Measurements from ENCODE around the gene ACO2.

ACO2 gene

DNA sequence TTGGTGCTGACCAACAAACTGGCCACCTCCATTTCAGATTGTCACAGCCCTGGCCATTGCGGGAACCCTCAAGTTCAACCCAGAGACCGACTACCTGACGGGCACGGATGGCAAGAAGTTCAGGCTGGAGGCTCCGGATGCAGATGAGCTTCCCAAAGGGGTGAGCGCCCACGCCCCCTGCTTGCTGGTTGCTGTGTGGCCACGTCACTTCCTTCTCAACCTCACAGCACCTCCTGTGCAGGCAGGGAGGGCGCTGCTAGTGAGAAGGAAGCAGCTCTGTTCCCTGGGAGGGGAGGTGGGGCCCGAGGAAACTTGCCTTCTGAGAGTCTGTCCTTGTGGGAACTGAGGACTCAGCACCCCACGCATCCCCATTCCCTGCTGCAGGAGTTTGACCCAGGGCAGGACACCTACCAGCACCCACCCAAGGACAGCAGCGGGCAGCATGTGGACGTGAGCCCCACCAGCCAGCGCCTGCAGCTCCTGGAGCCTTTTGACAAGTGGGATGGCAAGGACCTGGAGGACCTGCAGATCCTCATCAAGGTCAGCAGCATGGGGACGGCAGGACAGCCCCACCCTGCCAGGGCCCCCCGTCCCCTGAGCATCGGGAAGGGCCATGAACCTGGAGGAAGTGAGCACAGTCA, 56.0 kb downstream of the ACO2 start:
- DNase-seq (ENCODE audit: low read depth), result peak; percentile 68

DNA sequence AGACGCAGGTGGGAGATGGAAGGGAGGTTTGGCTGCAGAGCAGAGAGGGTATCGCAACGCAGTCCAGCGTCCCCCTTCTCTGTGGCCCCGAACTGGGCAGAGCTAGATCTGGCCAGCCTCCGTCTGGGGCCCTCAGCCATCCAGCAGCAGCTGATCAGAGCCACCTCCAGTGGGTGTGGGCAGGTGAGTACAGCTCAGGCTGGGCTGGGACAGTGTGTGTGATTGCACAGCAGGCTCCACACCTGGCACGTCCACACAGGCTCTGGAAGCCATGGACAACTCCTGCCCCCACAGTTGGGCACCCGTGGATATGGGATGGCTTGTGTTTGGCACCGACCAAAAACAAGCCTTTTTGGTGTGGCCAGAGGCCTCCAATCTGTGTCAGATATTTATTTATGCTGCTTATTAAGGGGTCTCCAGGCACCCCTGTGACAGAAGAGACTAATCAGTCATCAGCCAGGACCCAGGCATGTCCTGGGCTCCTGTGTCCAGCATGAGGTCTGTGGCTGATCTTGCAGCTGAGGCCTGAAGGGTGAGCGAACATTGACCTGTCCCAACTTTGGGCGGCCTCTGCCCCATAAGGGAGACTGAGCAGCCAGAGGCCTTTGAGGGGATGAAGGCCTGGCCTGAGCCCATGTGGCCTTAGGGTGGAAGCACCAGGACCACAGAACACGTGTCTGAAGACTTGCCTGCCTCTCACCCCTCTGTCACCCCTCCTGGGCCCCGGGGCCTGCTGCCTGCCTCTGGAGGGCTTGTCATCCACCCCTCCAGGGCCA, 56.7 kb downstream of the ACO2 start:
- no peak for DNase-seq (ENCODE audit: low read depth)

DNA sequence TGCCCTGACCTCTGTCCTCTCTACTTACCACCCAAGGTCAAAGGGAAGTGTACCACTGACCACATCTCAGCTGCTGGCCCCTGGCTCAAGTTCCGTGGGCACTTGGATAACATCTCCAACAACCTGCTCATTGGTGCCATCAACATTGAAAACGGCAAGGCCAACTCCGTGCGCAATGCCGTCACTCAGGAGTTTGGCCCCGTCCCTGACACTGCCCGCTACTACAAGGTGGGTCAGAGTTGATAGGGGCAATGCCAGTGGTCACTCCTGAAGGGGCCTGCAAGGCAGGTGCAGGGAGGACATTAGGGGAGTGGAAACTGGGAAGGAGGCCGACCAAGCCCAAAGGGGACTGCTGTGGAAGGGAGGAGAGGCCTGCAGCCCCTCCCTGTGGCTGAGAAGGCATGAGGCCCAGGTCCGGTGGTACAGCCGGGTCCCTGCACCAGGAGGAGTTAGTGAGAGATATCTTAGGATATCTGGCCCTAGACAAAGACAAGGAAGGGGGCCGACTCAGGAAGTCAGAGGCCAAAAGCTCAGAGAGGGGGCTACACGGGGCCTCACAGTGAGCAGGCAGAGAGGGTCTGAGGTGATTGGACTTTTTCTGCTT, 57.4 kb downstream of the ACO2 start:
- no peak for DNase-seq (ENCODE audit: low read depth)

DNA sequence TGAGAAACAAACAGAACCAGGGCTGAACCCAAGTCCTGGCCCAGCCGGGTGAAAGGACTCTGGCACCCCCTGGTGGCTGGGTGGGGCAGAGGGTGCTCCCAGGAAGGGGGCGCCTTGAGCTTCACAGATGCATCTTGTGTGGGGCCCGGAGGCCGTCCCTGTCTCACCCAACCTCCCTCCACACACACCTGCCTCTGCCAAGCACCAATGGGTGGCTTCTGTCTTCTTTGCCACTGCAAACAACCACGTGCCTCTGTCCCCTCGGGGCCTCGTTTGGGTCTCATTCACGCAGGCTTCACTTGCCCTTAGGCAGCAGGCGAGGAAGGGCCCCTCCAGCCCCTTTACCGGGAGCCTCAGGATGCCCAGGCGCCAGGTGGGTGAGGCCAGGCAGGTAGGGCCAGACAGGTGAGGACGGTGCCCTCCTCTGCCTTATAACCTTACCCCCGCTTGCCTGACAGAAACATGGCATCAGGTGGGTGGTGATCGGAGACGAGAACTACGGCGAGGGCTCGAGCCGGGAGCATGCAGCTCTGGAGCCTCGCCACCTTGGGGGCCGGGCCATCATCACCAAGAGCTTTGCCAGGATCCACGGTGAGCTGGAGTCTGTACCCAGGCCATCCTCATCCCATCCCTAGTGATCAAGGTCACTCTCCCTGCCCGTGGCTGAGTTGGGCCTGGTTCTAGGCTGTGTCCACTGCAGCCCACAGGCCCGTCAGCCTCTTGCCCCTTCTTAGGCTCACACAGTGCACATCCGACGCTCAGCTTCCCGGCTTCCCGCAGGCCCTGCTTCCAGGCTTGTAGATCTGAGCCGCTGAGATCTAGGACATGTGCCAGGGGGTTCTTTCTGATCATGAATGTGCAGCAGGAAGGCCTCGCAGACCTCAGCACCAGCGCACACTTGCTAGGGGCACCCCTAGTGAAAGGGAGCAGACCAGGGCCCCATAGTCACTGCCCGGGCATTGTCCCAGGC, 58.2 kb downstream of the ACO2 start:
- peak; percentile 50 for DNase-seq (ENCODE audit: low read depth)

DNA sequence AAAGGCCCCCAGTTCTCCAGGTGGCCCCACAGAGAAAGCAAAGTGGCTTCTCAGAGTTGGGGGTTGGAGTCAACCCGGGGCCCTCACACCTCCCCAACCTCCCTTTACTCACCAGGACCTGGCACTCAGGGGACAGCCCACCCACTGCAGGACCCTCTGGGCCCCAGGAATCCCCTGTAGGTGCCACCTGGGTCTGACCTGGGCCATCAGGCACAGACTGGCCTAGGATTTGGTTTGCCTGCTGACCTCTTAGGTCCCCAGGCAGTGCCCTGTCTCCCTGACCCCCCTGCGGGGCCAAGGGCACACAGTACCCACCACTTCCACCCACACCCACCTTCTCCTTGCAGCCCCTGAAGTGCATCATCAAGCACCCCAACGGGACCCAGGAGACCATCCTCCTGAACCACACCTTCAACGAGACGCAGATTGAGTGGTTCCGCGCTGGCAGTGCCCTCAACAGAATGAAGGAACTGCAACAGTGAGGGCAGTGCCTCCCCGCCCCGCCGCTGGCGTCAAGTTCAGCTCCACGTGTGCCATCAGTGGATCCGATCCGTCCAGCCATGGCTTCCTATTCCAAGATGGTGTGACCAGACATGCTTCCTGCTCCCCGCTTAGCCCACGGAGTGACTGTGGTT, 59.3 kb downstream of the ACO2 start:
- no peak for DNase-seq (ENCODE audit: low read depth)

DNA sequence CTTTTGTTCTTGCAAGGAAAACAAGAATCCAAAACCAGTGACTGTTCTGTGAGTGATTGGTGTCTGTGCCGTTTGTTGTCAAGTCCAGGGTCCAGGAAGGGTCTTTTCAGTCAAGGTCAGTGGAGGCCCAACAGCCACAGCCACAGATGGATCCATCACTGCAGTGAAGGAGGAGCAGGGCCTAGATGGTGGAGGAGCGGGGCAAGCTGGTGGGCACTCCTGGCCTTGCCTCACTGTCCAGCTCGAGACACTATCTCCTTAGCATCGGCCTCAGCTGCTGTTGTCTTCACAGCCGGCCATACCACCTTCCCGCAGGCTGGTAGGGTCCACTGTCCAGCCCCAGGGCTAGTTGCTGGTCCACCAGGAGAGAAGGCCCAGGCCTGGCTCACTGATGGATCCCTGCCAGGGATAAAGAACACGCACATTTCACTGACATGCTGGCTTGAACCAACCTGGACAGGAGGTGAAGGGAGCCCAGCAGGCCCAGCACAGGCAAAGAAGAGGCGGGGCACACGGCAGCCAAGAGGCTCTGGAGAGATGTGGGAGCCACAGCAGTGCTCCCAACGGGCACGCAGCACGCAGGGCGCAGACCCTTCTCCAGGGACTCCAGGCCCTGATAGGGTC, 60.1 kb downstream of the ACO2 start:
- DNase-seq (ENCODE audit: low read depth), result no peak

DNA sequence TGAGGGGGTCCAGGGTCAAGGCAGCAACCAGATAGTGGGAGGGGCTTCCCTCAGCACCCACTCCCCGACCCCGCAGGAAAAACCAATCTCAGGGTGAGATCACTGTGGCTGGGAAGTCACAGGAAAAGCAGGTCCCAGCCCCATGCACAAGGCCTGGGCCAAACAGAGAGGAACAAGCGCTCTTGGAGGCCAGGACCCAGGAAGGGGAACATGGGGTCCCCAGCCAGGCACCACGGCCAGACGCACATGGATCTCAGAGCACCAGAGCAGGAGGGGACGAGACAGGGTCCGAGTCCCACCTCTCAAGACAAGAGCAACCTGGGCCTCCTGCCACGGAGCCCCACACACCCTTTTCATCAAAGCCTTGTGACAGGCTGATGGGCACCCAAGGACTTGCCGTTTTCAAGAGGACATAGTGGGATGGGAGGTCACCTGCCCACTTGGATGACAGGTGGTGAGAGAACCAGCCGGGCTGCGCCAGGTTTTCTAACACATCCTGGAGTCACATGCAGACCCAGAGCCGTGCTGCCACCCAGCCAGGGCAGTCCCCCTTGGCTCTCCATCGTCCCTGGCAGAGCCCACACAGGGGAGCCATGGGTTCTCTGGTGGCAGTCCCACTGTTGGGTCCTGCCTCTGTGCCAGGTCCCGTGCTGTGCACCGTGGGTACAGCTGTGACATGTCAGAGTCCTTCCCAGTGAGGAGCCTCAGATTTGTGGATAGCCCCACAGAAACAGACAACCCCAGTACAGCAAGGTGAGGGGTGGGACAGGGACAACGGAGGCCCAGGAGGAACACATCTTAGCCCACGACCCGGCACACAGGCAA, 62.2 kb downstream of the ACO2 start:
- no peak for DNase-seq (ENCODE audit: low read depth)

DNA sequence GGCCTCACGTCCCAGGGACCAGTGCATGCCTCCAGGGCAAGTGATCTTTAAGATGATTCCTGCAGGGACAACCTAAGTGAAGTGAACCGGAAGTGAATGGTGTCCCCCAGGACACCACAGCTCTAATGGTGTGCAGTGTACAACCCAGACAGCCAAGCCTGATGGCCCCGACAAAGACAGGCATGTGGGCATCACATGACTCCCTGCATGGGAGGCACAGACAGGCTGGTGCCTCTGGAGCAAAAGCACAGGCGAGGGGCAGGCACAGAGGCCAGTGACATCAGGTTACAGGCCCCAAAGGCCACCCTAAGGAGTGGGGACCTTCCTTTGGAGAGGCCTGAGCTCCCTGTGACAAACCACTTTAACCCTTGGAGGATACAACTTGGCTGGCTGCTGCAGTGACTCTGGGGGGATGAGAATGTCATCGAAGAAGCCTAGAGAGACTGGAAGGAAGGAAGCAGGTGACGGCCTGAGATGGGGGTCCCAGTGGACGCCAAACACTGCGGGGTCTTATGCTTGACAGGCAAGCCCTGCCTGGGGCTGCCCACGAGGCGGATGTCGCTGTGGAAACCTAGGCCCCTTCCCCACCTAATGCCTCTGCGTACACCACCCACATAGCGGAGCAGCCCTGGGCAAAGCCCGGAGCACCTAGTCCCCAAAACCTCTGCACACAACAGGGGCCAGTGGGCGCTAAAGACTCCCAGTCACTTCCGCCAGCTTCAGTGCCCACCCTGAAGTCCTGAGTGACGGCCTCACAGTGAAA, 63.0 kb downstream of the ACO2 start:
- no peak for DNase-seq (ENCODE audit: low read depth)

DNA sequence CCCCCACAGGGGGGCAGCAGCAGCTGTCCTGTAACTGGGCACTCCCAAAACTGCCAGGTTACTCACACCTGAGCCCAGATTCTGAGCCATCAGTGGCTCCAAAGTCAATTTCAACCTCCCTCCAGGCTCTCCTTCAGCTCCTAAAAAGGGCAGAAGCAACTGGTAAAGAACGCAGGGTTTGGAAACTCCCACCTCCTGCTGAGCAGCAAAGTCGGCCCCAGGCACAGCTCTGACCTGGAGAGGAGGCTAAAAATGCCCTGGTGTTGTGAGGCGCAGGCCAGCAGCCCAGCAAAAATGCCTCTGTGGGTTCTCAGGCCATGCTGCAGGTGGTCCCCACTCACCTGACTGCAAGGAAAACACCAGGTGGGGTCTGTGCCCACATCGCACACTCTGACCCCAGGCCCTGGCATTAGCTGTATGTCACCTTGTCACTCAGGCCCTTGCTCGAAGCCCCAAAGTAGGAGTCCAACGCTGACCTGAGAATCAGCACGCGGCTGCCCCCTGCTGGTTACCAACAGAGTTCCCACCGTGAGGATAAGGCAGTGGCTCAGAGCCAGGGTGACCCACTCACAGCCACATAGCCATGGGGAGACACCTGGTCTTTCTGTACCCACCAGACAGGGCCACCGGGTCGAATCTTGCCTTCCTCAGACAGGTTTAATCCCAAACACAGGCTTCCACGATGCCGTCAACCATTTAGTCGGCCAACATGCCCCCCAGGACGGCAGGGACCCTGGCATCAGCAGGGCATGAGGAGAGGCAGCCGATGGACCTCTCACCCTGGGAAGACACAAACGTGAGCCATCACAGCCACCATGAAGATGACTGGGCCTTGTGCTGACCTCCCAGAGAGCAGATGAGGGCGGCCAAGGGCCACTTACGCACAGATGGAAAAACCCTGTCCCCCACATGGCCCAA, 64.2 kb downstream of the ACO2 start:
- DNase-seq (ENCODE audit: low read depth), result peak; percentile 37

DNA sequence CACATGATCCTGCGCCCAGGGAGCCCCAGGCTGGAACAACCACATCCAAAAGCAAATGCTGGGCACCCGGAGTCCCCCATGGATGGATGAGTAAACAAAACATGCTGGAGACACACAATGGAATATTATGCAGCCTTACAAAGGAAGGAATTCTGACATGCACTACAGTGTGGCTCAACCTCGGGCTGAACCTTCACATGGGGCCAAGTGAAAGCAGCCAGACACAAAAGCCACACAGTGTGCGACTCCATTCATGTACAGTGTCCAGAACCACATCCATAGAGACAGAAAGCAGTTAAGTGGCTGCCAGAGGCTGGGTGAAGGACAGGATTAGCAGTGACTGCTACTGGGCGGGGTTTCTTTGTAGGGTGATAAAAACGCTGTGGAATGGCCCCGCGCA, 65.3 kb downstream of the ACO2 start:
- DNase-seq (ENCODE audit: low read depth), result no peak

DNA sequence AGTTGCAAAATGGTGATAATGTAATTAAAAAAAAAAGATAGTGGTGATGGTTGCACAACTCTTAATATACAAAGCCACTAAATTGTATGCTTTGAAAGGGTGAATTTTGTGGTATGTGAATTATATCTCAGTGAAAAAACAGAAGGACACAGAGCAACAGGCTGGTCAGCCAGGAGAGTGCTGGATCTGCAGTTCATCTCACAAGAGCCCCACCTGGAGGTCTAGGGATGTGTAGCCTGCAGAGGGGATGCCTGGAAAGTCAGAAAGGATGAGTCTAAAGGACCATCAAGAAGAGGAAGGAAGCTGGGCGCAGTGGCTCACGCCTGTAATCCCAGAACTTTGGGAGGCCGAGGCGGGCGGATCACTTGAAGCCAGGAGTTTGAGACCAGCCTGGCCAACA, 66.3 kb downstream of the ACO2 start:
- no peak for DNase-seq (ENCODE audit: low read depth)

DNA sequence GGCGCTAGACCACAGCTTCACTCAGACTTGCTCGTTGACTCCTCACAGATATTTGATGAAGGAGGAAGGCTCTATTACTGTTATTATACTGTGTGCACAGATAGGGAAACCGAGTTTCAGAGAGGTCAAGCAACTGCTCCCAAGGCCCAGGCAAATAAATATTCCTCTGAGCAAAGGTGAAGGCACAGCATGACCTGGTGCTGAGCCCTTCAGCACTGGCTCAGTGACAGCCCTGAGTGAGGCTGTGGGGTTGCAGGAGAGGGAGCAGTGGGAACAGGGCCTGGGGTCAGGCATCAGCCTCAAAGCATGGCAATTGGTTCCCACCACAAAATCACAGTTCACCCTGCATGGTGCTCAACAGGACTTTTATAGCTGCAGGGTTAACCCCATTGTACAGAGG, 68.3 kb downstream of the ACO2 start:
- no peak for DNase-seq (ENCODE audit: low read depth)

DNA sequence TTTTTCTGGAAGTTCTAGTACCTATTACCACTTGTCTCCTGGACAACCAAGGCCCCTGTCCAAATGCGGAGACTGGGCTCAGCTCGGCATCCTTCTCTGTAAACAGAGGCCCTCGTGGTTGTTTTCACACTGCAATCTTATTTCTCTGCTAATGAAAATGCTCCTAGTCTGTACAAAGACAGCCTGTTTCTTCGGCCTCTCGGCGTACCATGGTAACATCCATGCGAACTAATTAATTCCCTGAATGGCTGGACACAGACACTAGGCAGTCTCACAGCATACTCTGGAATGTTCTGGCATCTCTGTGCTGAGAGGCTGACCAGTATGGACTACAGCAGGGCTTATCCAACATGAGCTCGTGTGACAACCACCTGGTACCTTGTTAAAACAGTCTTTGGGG, 69.7 kb downstream of the ACO2 start:
- no peak for DNase-seq (ENCODE audit: low read depth)

DNA sequence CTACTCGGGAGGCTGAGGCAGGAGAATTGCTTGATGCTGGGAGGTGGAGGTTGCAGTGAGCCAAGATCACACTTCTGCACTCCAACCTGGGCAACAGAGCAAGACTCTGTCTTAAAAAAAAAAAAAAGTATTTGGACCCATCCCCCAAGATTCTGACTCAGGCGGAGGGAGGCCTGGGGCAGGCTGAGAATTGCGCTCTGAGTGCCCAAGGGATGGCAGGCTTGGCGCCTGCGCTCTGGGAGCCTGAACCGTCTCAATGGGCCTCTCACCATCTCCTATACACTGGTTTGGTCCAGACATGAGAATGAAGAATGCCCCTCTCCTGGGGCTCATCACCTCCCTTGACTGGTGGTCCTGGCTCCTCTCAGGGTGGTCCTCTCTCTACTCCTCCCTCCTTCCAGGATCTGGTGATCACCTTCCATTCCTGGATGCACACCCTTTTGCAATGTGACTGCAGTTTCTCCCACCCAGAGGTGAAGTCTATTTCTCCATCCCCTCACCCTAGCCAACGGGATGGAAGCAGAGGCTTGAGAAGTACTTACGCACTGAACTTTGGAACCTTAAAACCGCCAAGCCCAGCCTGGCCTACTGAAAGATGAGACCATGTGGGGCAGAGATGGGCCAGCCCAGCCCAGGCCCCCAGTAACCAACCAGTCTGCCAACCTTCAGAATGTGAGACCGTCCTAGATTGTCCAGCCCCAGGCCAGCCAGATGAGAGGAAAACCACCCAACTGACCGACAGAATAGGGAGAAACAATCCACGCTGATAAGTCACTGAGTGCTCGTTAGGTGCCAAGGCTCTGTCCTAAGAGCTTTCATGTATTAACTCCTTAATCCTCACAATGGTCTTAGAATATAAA, 70.5 kb downstream of the ACO2 start:
- no peak for DNase-seq (ENCODE audit: low read depth)

DNA sequence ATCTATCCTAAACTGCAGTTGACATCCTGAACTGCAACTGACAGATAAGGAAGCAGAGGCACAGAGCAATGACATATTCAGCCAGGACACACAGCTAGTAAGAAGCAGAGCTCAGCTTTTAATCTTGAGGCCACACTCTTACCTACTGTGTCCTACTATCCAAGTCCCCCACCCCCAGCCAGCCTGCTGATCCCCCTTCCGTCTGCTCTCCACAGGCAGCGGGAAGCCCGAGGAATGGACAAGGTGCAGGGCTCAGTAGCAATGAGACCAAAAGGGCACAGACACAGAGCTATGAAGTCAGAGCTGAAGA, 71.0 kb downstream of the ACO2 start:
- no peak for DNase-seq (ENCODE audit: low read depth)

DNA sequence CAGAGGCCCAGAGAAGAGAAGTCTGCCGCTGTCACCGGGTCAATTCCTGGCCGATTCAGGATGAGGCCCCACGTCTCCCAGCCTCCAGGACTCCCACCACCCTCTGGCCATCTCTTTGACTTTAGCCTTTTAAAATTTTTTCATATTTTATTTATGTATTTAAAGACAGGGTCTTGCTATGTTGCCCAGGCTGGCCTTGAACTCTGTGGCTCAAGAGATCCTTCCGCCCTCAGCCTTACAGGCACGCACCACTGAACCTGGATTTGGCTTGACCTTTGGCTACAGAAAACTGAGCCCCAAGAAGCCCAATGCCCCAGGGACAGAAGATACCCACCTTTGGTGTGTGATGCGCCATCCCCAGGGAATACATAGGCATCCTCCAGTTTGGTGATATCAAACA, 71.4 kb downstream of the ACO2 start:
- DNase-seq (ENCODE audit: low read depth), result no peak

DNA sequence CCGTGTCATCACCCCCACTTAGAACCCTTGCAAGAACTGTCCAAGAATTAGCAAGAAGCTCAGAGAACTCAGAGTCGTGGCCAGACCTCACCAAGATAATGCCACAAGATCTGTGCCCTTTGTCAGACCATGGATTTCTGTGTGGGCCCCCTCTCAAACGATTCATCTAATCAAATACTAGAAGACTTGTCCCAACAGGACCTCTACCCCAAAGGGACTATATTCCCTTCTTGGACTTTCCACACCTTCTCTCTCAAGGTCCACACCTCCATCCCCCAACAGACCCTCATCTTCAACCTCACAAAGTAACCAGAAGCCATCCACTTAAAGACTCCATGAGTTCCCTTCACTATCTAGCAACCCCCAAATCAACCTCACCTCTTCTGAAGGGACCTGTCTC, 72.6 kb downstream of the ACO2 start:
- DNase-seq (ENCODE audit: low read depth), result no peak

DNA sequence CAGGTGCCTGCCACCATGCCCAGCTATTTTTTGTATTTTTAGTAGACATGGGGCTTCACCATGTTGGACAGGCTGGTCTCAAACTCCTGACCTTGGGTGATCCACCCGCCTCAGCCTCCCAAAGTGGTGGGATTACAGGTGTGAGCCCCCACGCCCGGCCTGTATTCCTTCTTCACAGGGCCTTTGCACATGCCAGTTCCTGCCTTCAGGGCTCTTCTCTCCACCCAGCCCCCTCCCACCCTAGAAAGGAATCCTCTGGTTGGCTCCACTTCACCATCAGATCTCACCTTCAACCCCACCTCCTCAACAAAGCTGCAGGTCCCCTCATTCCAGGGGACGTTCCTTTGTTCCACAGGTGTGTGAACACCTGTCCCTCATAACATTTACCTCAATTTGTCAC, 73.3 kb downstream of the ACO2 start:
- DNase-seq (ENCODE audit: low read depth), result no peak

All from stimulated activated CD4-positive, alpha-beta T cell treated with anti-CD3 and anti-CD28 coated beads, Interleukin-2, amount 100 ng/mL, for 4 hours (primary cell).